Smooth muscle cell of the brain vasculature (primary cell): ENCODE measurements around the gene HIC1.

ENCODE experiments used
- DNase-seq: peaks from one replicate; pipeline ENCODE4 v3.0.0-alpha.2; 2012; ENCODE audit warnings: low read depth, low spot score

The HIC1 gene

GRCh38 chr17:2076087-2076984 is 21.4 kb downstream of the HIC1 start:
- no peak for DNase-seq

GRCh38 chr17:2077040-2077439 is 22.1 kb downstream of the HIC1 start:
- DNase-seq = no peak

- no peak for DNase-seq
These were observed 26.7 kb downstream of the HIC1 start for GRCh38 chr17:2081564-2081963.

- no peak for DNase-seq
These were observed 27.3 kb downstream of the HIC1 start for GRCh38 chr17:2082003-2082781.

- no peak for DNase-seq
These were observed 28.7 kb downstream of the HIC1 start for GRCh38 chr17:2083613-2084035.

GRCh38 chr17:2084036-2084765 is 29.3 kb downstream of the HIC1 start:
- DNase-seq = no peak

DNA sequence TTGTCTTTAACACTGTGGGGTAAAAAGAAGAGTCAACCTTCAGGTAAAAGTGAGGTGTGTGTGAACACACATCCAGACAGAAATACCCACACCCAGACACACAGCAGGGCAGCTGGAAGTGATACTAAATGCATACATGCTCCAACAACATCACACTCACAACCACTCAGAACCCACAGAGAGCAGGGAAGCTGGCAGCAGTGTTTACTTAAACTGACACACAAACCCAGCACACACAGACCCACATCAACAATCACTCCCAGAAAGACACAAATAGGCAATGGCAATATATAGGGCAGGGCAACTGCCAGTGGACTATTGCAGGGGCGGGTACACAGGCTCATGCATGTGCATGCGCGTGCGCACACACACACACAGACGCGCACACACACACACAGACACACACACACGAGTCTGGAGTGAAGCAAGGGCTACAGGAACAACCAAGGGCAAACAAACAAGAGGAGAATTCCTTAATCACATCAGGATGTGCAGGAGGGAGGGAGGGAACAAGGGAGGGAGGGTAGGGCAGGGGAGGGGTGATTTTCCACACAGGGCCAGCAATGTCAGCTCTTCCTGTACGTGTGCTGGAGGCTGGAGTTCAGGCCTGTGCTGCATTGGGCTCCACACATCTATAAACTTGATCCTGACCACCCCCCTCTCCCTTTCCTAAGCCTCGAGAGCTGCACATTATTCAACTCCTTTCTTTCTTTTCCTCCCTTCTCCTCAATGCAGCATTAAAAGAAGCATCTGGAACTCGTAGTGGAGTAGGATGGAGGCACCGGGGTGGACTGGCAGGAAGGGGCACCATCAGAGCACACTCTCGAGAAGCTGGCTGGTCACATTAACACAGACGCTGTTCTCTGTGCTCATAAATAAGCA is 30.1 kb downstream of the HIC1 start:
- DNase-seq = no peak

DNA sequence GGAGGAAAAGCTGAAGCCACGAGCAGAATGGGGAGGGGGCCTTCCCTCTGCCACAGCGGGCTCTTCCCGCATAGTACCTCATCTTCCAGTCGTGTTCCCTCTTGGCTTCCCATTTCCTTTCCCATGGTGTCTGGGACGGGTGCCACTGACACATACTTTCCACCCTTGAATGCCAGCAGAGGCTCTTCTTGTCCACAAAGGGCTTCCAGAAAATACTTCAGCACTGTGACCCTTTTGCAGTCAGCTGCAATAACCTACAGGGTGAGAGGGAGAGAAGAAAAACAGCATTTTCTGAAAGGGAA is 30.7 kb downstream of the HIC1 start:
- no peak for DNase-seq

DNA sequence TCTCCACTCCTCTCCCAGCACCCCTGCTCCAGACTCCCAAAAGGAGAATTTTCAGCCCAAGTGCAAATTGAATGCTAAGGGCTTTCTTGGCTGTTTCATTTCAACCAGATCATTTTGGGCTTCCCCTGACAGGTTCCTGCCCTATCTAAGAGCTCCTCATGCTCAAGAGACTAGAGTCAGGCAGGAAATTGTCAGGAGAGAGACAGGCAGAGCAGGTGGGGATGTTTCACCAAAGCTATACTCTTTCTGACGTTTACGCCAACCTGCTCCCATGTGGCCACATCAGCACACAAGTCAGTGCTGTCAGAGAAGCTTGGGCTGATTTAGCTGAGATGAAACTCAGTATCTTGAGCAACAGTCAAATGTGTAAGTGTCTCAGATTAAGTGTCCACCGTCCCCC is 31.4 kb downstream of the HIC1 start:
- DNase-seq = no peak

GRCh38 chr17:2087597-2088211 is 32.8 kb downstream of the HIC1 start:
- DNase-seq = no peak

DNA sequence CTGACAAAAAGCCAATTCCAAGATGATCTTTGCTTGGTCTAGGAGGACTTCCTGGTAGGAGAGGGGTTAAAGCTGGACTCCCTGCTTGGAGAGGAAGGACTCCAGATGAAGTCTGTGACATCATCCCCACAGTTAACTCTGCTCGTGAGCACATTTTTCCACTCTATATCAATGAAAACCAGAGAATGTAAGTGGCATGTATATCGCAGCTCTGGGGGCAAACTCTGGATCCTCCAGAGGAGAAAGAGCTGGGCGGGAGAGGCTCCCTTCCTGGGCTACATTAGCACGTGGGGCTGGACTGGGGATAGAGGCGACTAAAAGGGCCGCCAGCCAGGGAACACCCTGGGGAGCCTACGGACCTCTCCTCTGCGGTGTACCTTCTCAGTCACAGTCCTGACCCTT is 34.1 kb downstream of the HIC1 start:
- DNase-seq = no peak

GRCh38 chr17:2090210-2090641 is 35.3 kb downstream of the HIC1 start:
- no peak for DNase-seq

GRCh38 chr17:2090804-2091534 is 36.1 kb downstream of the HIC1 start:
- DNase-seq = no peak

DNA sequence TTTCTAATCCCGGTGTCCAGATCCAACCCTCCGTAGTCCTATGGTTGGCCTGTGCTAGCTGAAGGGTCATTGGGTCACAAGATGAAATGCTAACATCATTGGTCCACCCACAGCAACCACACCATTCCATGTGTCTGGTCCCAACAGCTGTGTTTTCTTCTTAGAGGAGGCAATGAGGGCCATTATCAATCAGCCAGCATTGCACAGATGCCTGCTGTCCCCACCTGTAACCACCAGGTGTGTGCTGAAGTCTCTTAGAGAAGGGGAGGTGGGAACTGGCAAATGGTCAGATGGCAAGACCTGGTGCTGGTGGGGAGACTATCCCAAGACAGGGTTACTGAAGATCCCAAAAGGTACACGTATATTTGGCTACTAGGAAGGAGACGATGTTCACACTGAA is 37.4 kb downstream of the HIC1 start:
- DNase-seq = no peak

GRCh38 chr17:2093349-2093748 is 38.4 kb downstream of the HIC1 start:
- no peak for DNase-seq

GRCh38 chr17:2094891-2095535 is 40.1 kb downstream of the HIC1 start:
- DNase-seq = no peak

GRCh38 chr17:2095536-2095910 is 40.6 kb downstream of the HIC1 start:
- no peak for DNase-seq

- no peak for DNase-seq
These were observed 46.8 kb downstream of the HIC1 start for GRCh38 chr17:2101448-2102257.
